SIG-M5 treated with dmso at 0.1 percent for 504 hours (cell line): Measurements from ENCODE around the gene LRRC3.

Experiments
- DNase-seq: peaks from one replicate; lab custom pipeline; 2025; ENCODE audit not compliant: unreplicated experiment; lab: John Stamatoyannopoulos, UW

Gene LRRC3

GRCh38 chr21:44438531-44439210 is 16.6 kb upstream of the LRRC3 start:
- no peak for DNase-seq

GRCh38 chr21:44439211-44439600 is 16.1 kb upstream of the LRRC3 start:
- no peak for DNase-seq

- DNase-seq = no peak
These were observed 14.9 kb upstream of the LRRC3 start for GRCh38 chr21:44440241-44441040.

- no peak for DNase-seq
These were observed 14.3 kb upstream of the LRRC3 start for GRCh38 chr21:44441041-44441400.

GRCh38 chr21:44441581-44442265 is 13.6 kb upstream of the LRRC3 start:
- no peak for DNase-seq

GRCh38 chr21:44442266-44443125 is 12.8 kb upstream of the LRRC3 start:
- no peak for DNase-seq

GRCh38 chr21:44443291-44443890 is 11.9 kb upstream of the LRRC3 start:
- no peak for DNase-seq

- DNase-seq = no peak
These were observed 11.4 kb upstream of the LRRC3 start for GRCh38 chr21:44443891-44444285.

- DNase-seq = no peak
These were observed 10.9 kb upstream of the LRRC3 start for GRCh38 chr21:44444286-44444931.

GRCh38 chr21:44445145-44445812 is 10.0 kb upstream of the LRRC3 start:
- DNase-seq = no peak

GRCh38 chr21:44448651-44449131 is 6.6 kb upstream of the LRRC3 start:
- DNase-seq = no peak

- no peak for DNase-seq
These were observed 5.6 kb upstream of the LRRC3 start for GRCh38 chr21:44449473-44450363.

GRCh38 chr21:44450402-44450801 is 4.9 kb upstream of the LRRC3 start:
- DNase-seq = no peak

- DNase-seq = no peak
These were observed 4.3 kb upstream of the LRRC3 start for GRCh38 chr21:44450999-44451398.

GRCh38 chr21:44453120-44453519 is 2.2 kb upstream of the LRRC3 start:
- DNase-seq = no peak

GRCh38 chr21:44454058-44454457 is 1.3 kb upstream of the LRRC3 start:
- DNase-seq = no peak

GRCh38 chr21:44455524-44456213 is 359 bp downstream of the LRRC3 start:
- DNase-seq = peak; percentile 42
